GM18520 (cell line): ENCODE measurements around the gene ZBTB7C.

ENCODE experiments used
- ATAC-seq: cut with Tn5 transposase; IDR thresholded peaks from one replicate; pipeline ENCODE4 v1.9.1; 2021; ENCODE audit not compliant: unreplicated experiment

ZBTB7C gene

GRCh38 chr18:48106976-48107781 lies 302.0 kb downstream of the ZBTB7C start:
- ATAC-seq, result no peak

- no peak for ATAC-seq
These were observed 302.7 kb downstream of the ZBTB7C start for GRCh38 chr18:48106498-48106897.

GRCh38 chr18:48105317-48105716 lies 303.9 kb downstream of the ZBTB7C start:
- no peak for ATAC-seq

- ATAC-seq, result no peak
These were observed 304.5 kb downstream of the ZBTB7C start for GRCh38 chr18:48104705-48105104.

- ATAC-seq, result no peak
These were observed 308.5 kb downstream of the ZBTB7C start for GRCh38 chr18:48100651-48101165.

- ATAC-seq, result no peak
These were observed 309.0 kb downstream of the ZBTB7C start for GRCh38 chr18:48100165-48100575.

GRCh38 chr18:48099481-48100164 lies 309.6 kb downstream of the ZBTB7C start:
- ATAC-seq, result no peak

GRCh38 chr18:48098538-48098937 lies 310.6 kb downstream of the ZBTB7C start:
- ATAC-seq, result no peak

- ATAC-seq, result no peak
These were observed 311.2 kb downstream of the ZBTB7C start for GRCh38 chr18:48098007-48098406.

GRCh38 chr18:48095726-48096125 lies 313.5 kb downstream of the ZBTB7C start:
- no peak for ATAC-seq

GRCh38 chr18:48093104-48093503 lies 316.1 kb downstream of the ZBTB7C start:
- ATAC-seq, result no peak

- ATAC-seq, result no peak
These were observed 317.2 kb downstream of the ZBTB7C start for GRCh38 chr18:48091869-48092497.

- ATAC-seq, result no peak
These were observed 318.5 kb downstream of the ZBTB7C start for GRCh38 chr18:48090702-48091101.

GRCh38 chr18:48090021-48090420 lies 319.2 kb downstream of the ZBTB7C start:
- ATAC-seq, result no peak

GRCh38 chr18:48085781-48086487 lies 323.2 kb downstream of the ZBTB7C start:
- no peak for ATAC-seq

GRCh38 chr18:48084858-48085257 lies 324.3 kb downstream of the ZBTB7C start:
- ATAC-seq, result no peak

GRCh38 chr18:48084041-48084757 lies 325.0 kb downstream of the ZBTB7C start:
- no peak for ATAC-seq

- no peak for ATAC-seq
These were observed 328.6 kb downstream of the ZBTB7C start for GRCh38 chr18:48080546-48080945.

- ATAC-seq, result no peak
These were observed 329.3 kb downstream of the ZBTB7C start for GRCh38 chr18:48079885-48080284.

- no peak for ATAC-seq
These were observed 330.7 kb downstream of the ZBTB7C start for GRCh38 chr18:48078448-48078847.
